Fibroblast of skin of right biceps (primary cell): ENCODE data around the gene RABL6.

Source experiments
- DNase-seq: peaks from one replicate; pipeline ENCODE4 v3.0.0-alpha.2; 2013

The RABL6 gene

GRCh38 chr9:136886610-136887597 lies 79.2 kb downstream of the RABL6 start:
- DNase-seq: no peak

GRCh38 chr9:136888454-136888853 lies 80.7 kb downstream of the RABL6 start:
- DNase-seq: no peak

GRCh38 chr9:136889858-136890257 lies 82.1 kb downstream of the RABL6 start:
- no peak for DNase-seq

GRCh38 chr9:136890661-136891060 lies 82.9 kb downstream of the RABL6 start:
- no peak for DNase-seq
